ENCODE results near the gene AMDHD1. TPM values are rescaled to one million over a fixed set of nuclear protein-coding genes. Genes with fewer than 3 reads are reported as not detected.

Gene AMDHD1
- polyA plus RNA-seq, 1 donor from 2014 or later, result 0.20 TPM

DNA sequence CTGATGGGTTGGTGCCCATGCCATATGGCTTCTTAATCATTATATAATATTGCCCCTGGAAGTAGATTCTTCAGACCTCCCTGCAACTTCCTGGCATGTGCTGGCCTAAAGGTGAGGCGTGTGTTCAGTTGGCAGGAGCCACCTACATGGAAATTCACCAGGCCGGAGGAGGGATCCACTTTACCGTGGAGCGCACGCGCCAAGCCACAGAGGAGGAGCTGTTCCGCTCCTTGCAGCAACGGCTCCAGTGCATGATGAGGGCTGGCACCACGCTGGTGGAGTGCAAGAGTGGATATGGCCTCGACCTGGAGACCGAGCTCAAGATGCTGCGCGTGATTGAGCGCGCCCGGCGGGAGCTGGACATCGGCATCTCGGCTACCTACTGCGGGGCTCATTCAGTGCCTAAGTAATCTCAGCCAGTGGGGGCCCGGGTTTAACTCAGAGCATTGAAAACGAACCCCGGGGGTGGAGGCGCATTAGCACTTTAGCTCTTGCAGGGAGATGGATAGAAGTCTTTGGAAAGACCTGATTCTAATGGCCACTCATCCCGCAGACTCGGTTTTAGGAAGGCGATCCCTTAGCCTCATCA is 13.5 kb downstream of the AMDHD1 start:
- Histone ChIP-seq H3K27me3 (ENCODE audit: insufficient read depth, low read depth, low read length) (no peaks in the 10 kb centered on the region), H3K9ac (ENCODE audit: low read length) (no peak overlapping the region), H4K20me1 (ENCODE audit: insufficient read depth) (no peaks in the 10 kb centered on the region), H3K27ac (ENCODE audit: low read length) (no peak overlapping the region), H3K9me3 (ENCODE audit: low read length) (no peaks in the 10 kb centered on the region), H3K4me3 (ENCODE audit: low read length) (no peak overlapping the region), H3K36me3 (ENCODE audit: insufficient read depth, low read length) (no peaks in the 10 kb centered on the region), H3K4me2 (ENCODE audit: low read length) (no peak overlapping the region), H3K79me2 (replicated peaks; ENCODE audit: insufficient read depth, low read length) (no peaks in the 10 kb centered on the region), H2AFZ (ENCODE audit: low read depth, low read length) (no peak overlapping the region), H3K9me2 (ENCODE audit: insufficient read depth, low read length) (no peaks in the 10 kb centered on the region), H3F3A (ENCODE audit: insufficient read depth, low read length, poor library complexity, severe bottlenecking) (no peaks in the 10 kb centered on the region)
- TF ChIP-seq RAD21 (conservative IDR thresholded peaks at IDR 0.05) (no peak), POLR2AphosphoS5 (IDR thresholded peaks at IDR 0.05) (no peak), SMC3 (conservative IDR thresholded peaks at IDR 0.05; ENCODE audit: poor library complexity) (no peak), TAF1 (IDR thresholded peaks at IDR 0.05; ENCODE audit: low read depth) (no peak), MXI1 (conservative IDR thresholded peaks at IDR 0.05; ENCODE audit: poor library complexity, severe bottlenecking) (no peak), EZH2 (IDR thresholded peaks at IDR 0.05; ENCODE audit: borderline replicate concordance, insufficient read depth, low read length, poor library complexity, severe bottlenecking) (no peak)
- TF ChIP-seq, protein P1, sequence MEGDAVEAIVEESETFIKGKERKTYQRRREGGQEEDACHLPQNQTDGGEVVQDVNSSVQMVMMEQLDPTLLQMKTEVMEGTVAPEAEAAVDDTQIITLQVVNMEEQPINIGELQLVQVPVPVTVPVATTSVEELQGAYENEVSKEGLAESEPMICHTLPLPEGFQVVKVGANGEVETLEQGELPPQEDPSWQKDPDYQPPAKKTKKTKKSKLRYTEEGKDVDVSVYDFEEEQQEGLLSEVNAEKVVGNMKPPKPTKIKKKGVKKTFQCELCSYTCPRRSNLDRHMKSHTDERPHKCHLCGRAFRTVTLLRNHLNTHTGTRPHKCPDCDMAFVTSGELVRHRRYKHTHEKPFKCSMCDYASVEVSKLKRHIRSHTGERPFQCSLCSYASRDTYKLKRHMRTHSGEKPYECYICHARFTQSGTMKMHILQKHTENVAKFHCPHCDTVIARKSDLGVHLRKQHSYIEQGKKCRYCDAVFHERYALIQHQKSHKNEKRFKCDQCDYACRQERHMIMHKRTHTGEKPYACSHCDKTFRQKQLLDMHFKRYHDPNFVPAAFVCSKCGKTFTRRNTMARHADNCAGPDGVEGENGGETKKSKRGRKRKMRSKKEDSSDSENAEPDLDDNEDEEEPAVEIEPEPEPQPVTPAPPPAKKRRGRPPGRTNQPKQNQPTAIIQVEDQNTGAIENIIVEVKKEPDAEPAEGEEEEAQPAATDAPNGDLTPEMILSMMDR (IDR thresholded peaks at IDR 0.05; ENCODE audit: poor library complexity, severe bottlenecking), result no peak

DNA sequence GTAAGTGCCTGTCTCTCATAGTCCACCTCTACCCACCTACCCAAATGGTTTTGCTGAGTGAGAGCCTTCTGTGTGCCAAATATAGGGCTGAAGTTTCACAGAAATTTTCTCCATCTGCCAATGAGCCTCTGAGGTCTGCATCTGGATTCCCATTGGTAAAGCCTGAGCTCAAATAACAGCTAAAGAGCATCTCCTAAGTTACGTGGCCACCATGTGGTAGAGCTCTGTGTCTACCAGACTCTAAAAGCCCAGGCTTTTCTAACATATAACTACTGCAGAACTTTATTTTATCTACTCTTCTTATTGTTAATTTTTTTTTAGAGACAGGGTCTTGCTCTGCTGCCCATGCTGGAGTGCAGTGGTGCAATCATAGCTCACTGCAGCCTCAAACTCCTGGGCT is 16.0 kb downstream of the AMDHD1 start:
- Histone ChIP-seq H3K9ac (ENCODE audit: low read length) (no peak overlapping the region), H3K9me2 (ENCODE audit: insufficient read depth, low read length) (no peaks in the 10 kb centered on the region), H4K20me1 (ENCODE audit: insufficient read depth) (no peaks in the 10 kb centered on the region)

More for the DNA sequence above, 16.0 kb downstream of the AMDHD1 start:
- Histone ChIP-seq H3K9me3 (ENCODE audit: low read length) (no peaks in the 10 kb centered on the region), H2AFZ (ENCODE audit: low read depth, low read length) (no peak overlapping the region), H3K4me3 (ENCODE audit: low read length) (no peak overlapping the region), H3K27ac (ENCODE audit: low read length) (no peak overlapping the region), H3K79me2 (replicated peaks; ENCODE audit: insufficient read depth, low read length) (no peaks in the 10 kb centered on the region), H3K36me3 (ENCODE audit: insufficient read depth, low read length) (no peaks in the 10 kb centered on the region), H3F3A (ENCODE audit: insufficient read depth, low read length, poor library complexity, severe bottlenecking) (no peaks in the 10 kb centered on the region), H3K4me2 (ENCODE audit: low read length) (no peak overlapping the region), H3K27me3 (ENCODE audit: insufficient read depth, low read depth, low read length) (no peaks in the 10 kb centered on the region)
- no peak for TF ChIP-seq MXI1 (conservative IDR thresholded peaks at IDR 0.05; ENCODE audit: poor library complexity, severe bottlenecking)
- no peak for TF ChIP-seq EZH2 (IDR thresholded peaks at IDR 0.05; ENCODE audit: borderline replicate concordance, insufficient read depth, low read length, poor library complexity, severe bottlenecking)
- TF ChIP-seq, protein P1 (IDR thresholded peaks at IDR 0.05; ENCODE audit: poor library complexity, severe bottlenecking), result no peak
- TF ChIP-seq, protein P2, sequence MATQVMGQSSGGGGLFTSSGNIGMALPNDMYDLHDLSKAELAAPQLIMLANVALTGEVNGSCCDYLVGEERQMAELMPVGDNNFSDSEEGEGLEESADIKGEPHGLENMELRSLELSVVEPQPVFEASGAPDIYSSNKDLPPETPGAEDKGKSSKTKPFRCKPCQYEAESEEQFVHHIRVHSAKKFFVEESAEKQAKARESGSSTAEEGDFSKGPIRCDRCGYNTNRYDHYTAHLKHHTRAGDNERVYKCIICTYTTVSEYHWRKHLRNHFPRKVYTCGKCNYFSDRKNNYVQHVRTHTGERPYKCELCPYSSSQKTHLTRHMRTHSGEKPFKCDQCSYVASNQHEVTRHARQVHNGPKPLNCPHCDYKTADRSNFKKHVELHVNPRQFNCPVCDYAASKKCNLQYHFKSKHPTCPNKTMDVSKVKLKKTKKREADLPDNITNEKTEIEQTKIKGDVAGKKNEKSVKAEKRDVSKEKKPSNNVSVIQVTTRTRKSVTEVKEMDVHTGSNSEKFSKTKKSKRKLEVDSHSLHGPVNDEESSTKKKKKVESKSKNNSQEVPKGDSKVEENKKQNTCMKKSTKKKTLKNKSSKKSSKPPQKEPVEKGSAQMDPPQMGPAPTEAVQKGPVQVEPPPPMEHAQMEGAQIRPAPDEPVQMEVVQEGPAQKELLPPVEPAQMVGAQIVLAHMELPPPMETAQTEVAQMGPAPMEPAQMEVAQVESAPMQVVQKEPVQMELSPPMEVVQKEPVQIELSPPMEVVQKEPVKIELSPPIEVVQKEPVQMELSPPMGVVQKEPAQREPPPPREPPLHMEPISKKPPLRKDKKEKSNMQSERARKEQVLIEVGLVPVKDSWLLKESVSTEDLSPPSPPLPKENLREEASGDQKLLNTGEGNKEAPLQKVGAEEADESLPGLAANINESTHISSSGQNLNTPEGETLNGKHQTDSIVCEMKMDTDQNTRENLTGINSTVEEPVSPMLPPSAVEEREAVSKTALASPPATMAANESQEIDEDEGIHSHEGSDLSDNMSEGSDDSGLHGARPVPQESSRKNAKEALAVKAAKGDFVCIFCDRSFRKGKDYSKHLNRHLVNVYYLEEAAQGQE (IDR thresholded peaks at IDR 0.05; ENCODE audit: borderline replicate concordance), result no peak
- no peak for TF ChIP-seq EP300 (conservative IDR thresholded peaks at IDR 0.05; ENCODE audit: poor library complexity, severe bottlenecking)
- no peak for TF ChIP-seq TAF1 (IDR thresholded peaks at IDR 0.05; ENCODE audit: low read depth)

Data from neural cell (in vitro differentiated cells).